ENCODE data around the gene CGB7. TPM values are rescaled to one million over a fixed set of nuclear protein-coding genes. Genes with fewer than 3 reads are reported as not detected.

Gene CGB7
- 0.53 TPM in 1 of 2 replicates, not detected in the other for total RNA-seq

DNA sequence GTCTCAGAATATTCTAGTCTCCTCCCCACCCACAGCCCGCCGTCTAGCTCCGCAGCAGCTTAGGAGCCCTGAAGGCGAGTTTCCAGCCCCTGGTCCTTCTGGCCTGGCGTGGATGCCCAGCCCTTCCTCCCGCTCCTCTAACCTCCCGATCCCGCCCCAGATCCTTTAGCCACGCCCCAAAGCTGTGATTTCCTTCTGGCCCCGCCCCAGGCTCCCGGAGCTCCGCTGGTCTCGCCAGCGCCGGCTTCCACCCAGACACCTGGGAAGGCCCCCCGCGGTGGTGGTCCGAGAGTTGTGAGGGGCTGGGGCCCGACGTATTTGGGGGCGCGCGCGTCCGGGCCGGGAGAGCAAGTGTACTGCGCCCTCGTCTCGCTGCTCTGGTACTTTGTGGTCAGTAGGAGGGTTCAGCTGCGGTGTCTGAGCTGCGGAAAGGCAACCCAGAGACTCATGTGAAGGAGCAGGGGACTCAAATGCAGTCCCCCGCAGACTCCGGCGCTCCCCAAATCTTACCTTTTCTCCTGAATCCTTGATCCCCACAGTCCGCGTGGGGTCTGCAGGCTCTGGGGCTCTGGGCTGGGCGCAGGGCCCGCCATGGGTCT is at the start of gene CGB7:
Gene CGB7 (minus strand): TSS at position 114 of the 599 bp plus-strand sequence. CDS start 2,374 bp downstream, outside the sequence.

DNA sequence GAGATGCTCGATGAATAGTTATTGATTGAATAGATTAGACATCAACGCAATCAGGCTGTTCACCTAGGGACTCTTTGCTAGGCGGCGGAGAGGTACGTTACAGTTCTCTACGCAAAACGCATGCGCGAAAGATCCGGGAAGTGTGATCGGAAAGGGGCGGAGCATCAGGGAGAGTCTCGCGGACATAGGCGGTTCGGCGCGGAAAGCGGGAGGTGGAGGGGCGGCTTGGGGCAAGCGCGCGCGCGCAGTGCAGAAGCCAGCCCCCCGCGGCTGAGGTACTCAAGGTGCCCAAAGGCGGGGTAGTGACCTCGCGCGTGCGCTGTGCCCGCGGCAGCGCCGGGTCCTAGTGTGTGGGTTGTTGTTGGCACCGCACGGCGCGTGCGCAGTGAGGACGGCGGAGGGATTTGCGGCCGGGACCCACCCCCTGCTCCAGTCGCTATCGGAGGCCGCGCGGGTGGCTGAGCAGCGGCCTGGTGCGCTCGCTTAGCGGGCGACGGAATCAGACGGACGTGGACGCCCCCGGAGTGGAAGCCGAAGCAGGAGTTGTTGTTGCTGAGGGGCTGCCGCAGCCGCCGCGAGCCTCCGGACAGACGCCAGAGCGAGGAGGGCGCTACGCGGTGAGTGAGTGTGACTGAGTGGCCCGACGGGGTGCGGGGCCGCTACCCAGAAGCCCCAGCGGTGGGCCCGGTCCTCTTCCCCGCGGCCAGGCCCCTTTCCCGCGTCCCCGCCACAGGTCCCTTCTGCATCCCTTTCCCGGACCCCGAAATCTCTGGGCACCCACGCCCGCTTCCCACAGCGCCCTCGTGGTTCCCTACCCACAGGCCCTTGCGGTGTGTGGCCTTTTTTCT is 27.7 kb upstream of the CGB7 start, which contains the start of gene SNRNP70:
Gene SNRNP70 (plus strand): TSS at position 432 of the 848 bp plus-strand sequence. CDS start 964 bp downstream, outside the sequence.

DNA sequence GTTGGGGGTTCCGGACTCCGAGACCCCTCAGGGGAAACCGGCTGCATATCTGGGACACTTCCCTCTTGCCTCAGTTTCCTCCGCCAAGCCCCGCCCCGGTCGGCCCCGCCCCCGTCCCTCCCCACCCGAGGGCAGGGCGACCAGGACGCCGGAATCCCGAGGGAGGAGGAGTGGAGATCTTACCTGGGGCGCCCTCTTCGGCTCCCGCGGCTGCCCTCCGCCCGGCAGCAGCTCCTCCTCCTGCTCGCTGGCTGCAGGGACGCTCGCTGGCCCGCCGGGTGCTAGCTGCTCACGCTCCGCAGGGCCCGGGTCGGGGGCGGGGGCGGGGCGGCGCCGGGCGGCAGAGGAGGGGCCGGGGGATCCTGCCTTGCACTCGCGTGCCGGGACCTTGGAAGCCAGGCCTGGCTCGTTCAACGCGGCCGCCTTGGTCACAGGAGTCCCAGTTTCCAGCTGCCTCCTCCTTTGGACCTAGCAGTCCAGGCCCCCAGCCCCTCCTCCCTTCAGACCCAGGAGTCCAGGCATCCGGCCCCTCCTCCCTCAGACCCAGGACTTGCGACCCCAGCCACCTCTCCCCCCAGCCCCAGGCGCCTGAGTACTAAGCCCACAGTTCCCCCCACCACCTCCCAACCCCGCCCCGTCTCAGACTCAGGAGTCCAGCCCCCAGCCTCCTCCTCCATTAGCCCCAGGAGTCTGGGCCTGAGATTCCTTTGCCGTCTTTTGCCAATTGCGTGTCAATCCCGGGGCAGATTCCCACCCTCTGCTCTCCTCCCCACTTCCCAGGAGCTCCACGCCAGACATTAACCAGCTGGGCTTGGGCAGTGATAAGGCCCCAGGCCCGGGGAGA is 7.4 kb upstream of the CGB7 start, which contains the start of gene NTF4:
Gene NTF4 (minus strand): TSS at position 51 of the 844 bp plus-strand sequence. CDS start 2,821 bp downstream, outside the sequence.

DNA sequence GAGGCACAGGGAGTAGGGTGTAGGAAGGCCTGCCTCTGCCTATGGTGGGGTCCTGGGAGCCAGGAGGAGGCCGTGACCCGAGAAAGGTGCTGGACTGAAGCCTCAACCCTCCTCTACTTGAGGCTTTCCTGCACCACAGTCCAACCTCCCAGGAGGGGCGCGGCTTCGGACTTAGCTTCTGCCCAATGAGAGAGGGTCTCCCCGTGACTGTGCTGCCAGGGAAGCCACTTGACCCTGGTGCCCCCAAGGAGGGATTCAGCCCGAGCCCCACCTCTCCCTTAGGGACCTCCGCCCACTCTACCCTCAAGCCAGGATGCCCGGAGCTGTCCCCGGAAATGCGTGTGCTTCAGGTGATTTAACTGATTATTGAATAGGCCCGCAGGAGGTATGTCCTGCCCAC is 8.5 kb downstream of the CGB7 start, which contains the start of gene CGB8:
Gene CGB8 (minus strand): TSS at position 101 of the 400 bp plus-strand sequence. CDS start 372 bp downstream, outside the sequence.

DNA sequence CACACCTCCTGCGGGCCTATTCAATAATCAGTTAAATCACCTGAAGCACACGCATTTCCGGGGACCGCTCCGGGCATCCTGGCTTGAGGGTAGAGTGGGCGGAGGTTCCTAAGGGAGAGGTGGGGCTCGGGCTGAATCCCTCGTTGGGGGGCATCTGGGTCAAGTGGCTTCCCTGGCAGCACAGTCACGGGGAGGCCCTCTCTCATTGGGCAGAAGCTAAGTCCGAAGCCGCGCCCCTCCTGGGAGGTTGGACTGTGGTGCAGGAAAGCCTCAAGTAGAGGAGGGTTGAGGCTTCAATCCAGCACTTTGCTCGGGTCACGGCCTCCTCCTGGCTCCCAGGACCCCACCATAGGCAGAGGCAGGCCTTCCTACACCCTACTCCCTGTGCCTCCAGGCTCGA is 14.0 kb downstream of the CGB7 start, which contains the start of gene CGB5:
Gene CGB5 (plus strand): TSS at position 301 of the 400 bp plus-strand sequence. CDS start 362 bp downstream, outside the sequence.

DNA sequence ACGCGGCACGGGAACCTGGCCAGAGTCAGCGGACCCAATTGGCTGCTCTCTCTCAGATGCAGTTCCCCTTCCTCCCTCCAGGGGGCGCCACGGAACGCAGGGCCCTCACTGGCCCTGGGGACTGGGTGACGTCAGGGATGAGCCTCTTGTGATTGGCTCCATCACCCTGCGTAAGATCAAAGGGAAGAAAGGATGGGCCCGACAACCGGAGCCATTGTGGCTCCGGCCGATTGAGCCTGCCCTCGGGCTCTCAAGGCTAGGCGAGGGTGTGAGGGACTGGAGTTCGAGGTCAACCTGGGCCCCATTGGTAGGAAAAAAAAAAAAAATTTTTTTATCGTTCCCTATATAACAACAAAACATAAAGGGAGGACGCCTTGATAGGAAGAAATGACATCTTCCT is 20.7 kb downstream of the CGB7 start, which contains the start of gene CGB1:
Gene CGB1 (minus strand): TSS at position 81 of the 400 bp plus-strand sequence. CDS start 184 bp downstream, outside the sequence.

DNA sequence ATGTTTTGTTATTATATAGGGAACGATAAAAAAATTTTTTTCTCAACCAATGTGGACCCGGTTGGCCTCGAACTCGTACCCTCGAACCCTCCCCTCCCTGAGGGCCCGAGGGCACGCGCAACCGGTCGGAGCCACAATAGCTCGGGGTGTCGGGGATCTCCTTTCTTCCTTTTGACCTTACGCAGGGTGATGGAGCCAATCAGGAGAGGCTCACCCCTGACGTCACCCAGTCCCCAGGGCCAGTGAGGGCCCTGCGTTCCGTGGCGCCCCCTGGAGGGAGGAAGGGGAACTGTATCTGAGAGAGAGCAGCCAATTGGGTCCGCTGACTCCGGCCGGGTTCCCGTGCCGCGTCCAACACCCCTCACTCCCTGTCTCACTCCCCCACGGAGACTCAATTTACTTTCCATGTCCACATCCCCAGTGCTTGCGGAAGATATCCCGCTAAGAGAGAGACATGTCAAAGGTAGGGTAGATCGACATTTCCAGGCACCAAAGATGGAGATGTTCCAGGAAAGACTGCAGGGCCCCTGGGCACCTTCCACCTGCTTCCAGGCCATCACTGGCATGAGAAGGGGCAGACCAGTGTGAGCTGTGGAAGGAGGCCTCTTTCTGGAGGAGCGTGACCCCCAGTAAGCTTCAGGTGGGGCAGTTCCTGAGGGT is 25.8 kb downstream of the CGB7 start, which contains the start of gene CGB2:
Gene CGB2 (plus strand): TSS at position 249 of the 660 bp plus-strand sequence. CDS start 206 bp downstream, at position 455.

DNA sequence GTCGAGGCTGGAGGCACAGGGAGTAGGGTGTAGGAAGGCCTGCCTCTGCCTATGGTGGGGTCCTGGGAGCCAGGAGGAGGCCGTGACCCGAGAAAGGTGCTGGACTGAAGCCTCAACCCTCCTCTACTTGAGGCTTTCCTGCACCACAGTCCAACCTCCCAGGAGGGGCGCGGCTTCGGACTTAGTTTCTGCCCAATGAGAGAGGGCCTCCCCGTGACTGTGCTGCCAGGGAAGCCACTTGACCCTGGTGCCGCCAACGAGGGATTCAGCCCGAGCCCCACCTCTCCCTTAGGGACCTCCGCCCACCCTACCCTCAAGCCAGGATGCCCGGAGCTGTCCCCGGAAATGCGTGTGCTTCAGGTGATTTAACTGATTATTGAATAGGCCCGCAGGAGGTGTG is 33.3 kb downstream of the CGB7 start, which contains the start of gene CGB3:
Gene CGB3 (minus strand): TSS at position 101 of the 400 bp plus-strand sequence. CDS start 362 bp downstream, outside the sequence.

DNA sequence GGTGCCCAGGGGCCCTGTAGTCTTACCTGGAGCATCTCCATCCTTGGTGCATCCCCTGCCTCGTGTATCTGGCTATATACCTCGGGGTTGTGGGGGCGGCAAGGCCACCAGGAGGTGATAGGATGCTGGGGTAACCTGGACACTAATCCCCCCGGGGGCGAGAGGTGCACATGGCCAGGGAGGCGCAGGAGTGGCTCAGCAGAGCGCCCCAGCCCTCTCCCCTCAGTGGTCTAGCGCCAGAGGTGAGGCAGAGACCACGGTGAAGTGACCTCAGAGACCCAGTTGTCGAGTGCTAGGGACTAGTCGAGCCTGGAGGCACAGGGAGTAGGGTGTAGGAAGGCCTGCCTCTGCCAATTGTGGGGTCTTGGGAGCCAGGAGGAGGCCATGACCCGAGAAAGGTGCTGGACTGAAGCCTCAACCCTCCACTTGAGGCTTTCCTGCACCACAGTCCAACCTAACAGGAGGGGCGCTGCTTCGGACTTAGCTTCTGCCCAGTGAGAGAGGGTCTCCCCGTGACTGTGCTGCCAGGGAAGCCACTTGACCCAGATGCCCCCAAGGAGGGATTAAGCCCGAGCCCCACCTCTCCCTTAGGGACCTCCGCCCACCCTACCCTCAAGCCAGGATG is 40.4 kb downstream of the CGB7 start, which contains the start of gene LHB:
Gene LHB (minus strand): TSS at position 51 of the 625 bp plus-strand sequence. CDS start 10 bp downstream, at position 41.

Other genes starting within 250 kb of the CGB7 start
- gene BCAT2, start 246.7 kb downstream of the CGB7 start, total RNA-seq = 69.9 and 77.6 TPM in 2 replicates
- 12.5 and 13.3 TPM in 2 replicates for gene HSD17B14, start 221.3 kb downstream of the CGB7 start, total RNA-seq
- 0.93 and 0.98 TPM in 2 replicates for gene PLEKHA4, start 189.1 kb downstream of the CGB7 start, total RNA-seq
- gene PPP1R15A, start 185.3 kb downstream of the CGB7 start, total RNA-seq = 77.9 and 85.9 TPM in 2 replicates
- gene TULP2, start 159.0 kb downstream of the CGB7 start, total RNA-seq = not detected in 2 replicates
- 222 and 225 TPM in 2 replicates for gene NUCB1, start 157.4 kb downstream of the CGB7 start, total RNA-seq
- gene DHDH, start 124.0 kb downstream of the CGB7 start, total RNA-seq = not detected in 2 replicates
- gene BAX, start 102.9 kb downstream of the CGB7 start, total RNA-seq = 183 and 190 TPM in 2 replicates
- gene FTL, start 92.4 kb downstream of the CGB7 start, total RNA-seq = 3,431 and 3,702 TPM in 2 replicates
- 34.5 and 35.0 TPM in 2 replicates for gene GYS1, start 64.4 kb downstream of the CGB7 start, total RNA-seq
- gene RUVBL2, start 63.9 kb downstream of the CGB7 start, total RNA-seq = 231 and 259 TPM in 2 replicates
- gene LHB, start 40.7 kb downstream of the CGB7 start, total RNA-seq = not detected in 2 replicates
- gene CGB3, start 33.4 kb downstream of the CGB7 start, total RNA-seq = not detected in 2 replicates
- not detected in 2 replicates for gene CGB2, start 25.9 kb downstream of the CGB7 start, total RNA-seq
- not detected in 2 replicates for gene CGB1, start 20.9 kb downstream of the CGB7 start, total RNA-seq
- not detected in 2 replicates for gene CGB5, start 13.9 kb downstream of the CGB7 start, total RNA-seq
- gene CGB8, start 8.6 kb downstream of the CGB7 start, total RNA-seq = not detected in 2 replicates
- not detected in 2 replicates for gene NTF4, start 7.1 kb upstream of the CGB7 start, total RNA-seq
- not detected in 2 replicates for gene KCNA7, start 14.9 kb upstream of the CGB7 start, total RNA-seq
- gene SNRNP70, start 27.7 kb upstream of the CGB7 start, total RNA-seq = 173 and 204 TPM in 2 replicates
- 4.9 and 5.3 TPM in 2 replicates for gene LIN7B, start 56.6 kb upstream of the CGB7 start, total RNA-seq
- 2.1 and 3.3 TPM in 2 replicates for gene C19orf73, start 61.4 kb upstream of the CGB7 start, total RNA-seq
- 3.4 and 3.9 TPM in 2 replicates for gene PPFIA3, start 61.8 kb upstream of the CGB7 start, total RNA-seq
- gene HRC, start 97.6 kb upstream of the CGB7 start, total RNA-seq = not detected in 2 replicates
- gene TRPM4, start 100.0 kb upstream of the CGB7 start, total RNA-seq = 19.6 and 25.9 TPM in 2 replicates